GM12892 (cell line): ENCODE results near the gene ADAMTSL1.

Source experiments
- DNase-seq: peaks from one replicate; pipeline ENCODE4 v3.0.0; 2011; ENCODE audit not compliant: insufficient read length
- FAIRE-seq: peaks from 2 replicates; lab custom pipeline; 2011; peaks lifted over from hg19 to GRCh38; lab: Jason Lieb, UNC
- POLR2A ChIP-seq: IDR thresholded peaks from 2 replicates; pipeline ENCODE4 v1.6.1; 2011; ENCODE audit warnings: low read depth, low read length, control low read depth
- POLR2AphosphoS5 ChIP-seq: IDR thresholded peaks from 2 replicates; pipeline ENCODE4 v1.6.1; 2011; ENCODE audit warnings: low read depth, low read length, control low read depth
- TAF1 ChIP-seq: IDR thresholded peaks from 2 replicates; pipeline ENCODE4 v1.6.1; 2011; ENCODE audit warnings: low read depth, mild to moderate bottlenecking, control low read depth, low read length, borderline replicate concordance

ADAMTSL1 gene

GRCh38 chr9:18489861-18490260, 15.9 kb downstream of the ADAMTSL1 start:
- DNase-seq (no peak), FAIRE-seq (no peak)
- TF ChIP-seq POLR2A (no peak), TAF1 (no peak), POLR2AphosphoS5 (no peak)

GRCh38 chr9:18490641-18491370, 16.9 kb downstream of the ADAMTSL1 start:
- TF ChIP-seq POLR2AphosphoS5, result no peak
- TF ChIP-seq TAF1, result no peak
- DNase-seq, result no peak

GRCh38 chr9:18492612-18493011, 18.7 kb downstream of the ADAMTSL1 start:
- DNase-seq (no peak), FAIRE-seq (no peak)
- no peak for TF ChIP-seq POLR2AphosphoS5
- no peak for TF ChIP-seq TAF1
- TF ChIP-seq POLR2A, result no peak

More at GRCh38 chr9:18490641-18491370, 16.9 kb downstream of the ADAMTSL1 start:
- FAIRE-seq, result no peak

GRCh38 chr9:18493451-18493993, 19.6 kb downstream of the ADAMTSL1 start:
- DNase-seq (no peak), FAIRE-seq (no peak)
- no peak for TF ChIP-seq TAF1
- TF ChIP-seq POLR2A, result no peak
- no peak for TF ChIP-seq POLR2AphosphoS5

- TF ChIP-seq POLR2AphosphoS5 (no peak), TAF1 (no peak), POLR2A (no peak)
- DNase-seq (no peak), FAIRE-seq (no peak)
These were observed 21.1 kb downstream of the ADAMTSL1 start for GRCh38 chr9:18495065-18495464.

GRCh38 chr9:18496256-18497000, 22.5 kb downstream of the ADAMTSL1 start:
- TF ChIP-seq TAF1, result no peak
- TF ChIP-seq POLR2AphosphoS5, result no peak
- TF ChIP-seq POLR2A, result no peak
- FAIRE-seq, result no peak
- DNase-seq, result no peak

- DNase-seq, result no peak
- TF ChIP-seq TAF1 (no peak), POLR2AphosphoS5 (no peak), POLR2A (no peak)
- FAIRE-seq, result no peak
These were observed 25.1 kb downstream of the ADAMTSL1 start for GRCh38 chr9:18499062-18499461.

- no peak for FAIRE-seq
- DNase-seq, result no peak
- no peak for TF ChIP-seq TAF1
- no peak for TF ChIP-seq POLR2AphosphoS5
- no peak for TF ChIP-seq POLR2A
These were observed 26.0 kb downstream of the ADAMTSL1 start for GRCh38 chr9:18499980-18500379.

GRCh38 chr9:18500451-18500850, 26.5 kb downstream of the ADAMTSL1 start:
- DNase-seq (no peak), FAIRE-seq (no peak)
- TF ChIP-seq TAF1, result no peak
- no peak for TF ChIP-seq POLR2AphosphoS5

GRCh38 chr9:18501949-18502348, 28.0 kb downstream of the ADAMTSL1 start:
- DNase-seq (no peak), FAIRE-seq (no peak)
- TF ChIP-seq TAF1 (no peak), POLR2AphosphoS5 (no peak), POLR2A (no peak)

- no peak for FAIRE-seq
- no peak for TF ChIP-seq POLR2AphosphoS5
- no peak for TF ChIP-seq TAF1
- no peak for TF ChIP-seq POLR2A
- no peak for DNase-seq
These were observed 28.6 kb downstream of the ADAMTSL1 start for GRCh38 chr9:18502546-18502945.
